HG03460 (cell line): Measurements from ENCODE around the gene NAB2.
"Not testable (repeated sequence)": the region's sequence is repeated elsewhere in the genome, so short reads cannot be mapped to it uniquely, and the experiment has no call there.

Experiments used
- ATAC-seq: cut with Tn5 transposase; IDR thresholded peaks from one replicate; pipeline ENCODE4 v1.9.1; 2021; ENCODE audit not compliant: unreplicated experiment

Gene NAB2

DNA sequence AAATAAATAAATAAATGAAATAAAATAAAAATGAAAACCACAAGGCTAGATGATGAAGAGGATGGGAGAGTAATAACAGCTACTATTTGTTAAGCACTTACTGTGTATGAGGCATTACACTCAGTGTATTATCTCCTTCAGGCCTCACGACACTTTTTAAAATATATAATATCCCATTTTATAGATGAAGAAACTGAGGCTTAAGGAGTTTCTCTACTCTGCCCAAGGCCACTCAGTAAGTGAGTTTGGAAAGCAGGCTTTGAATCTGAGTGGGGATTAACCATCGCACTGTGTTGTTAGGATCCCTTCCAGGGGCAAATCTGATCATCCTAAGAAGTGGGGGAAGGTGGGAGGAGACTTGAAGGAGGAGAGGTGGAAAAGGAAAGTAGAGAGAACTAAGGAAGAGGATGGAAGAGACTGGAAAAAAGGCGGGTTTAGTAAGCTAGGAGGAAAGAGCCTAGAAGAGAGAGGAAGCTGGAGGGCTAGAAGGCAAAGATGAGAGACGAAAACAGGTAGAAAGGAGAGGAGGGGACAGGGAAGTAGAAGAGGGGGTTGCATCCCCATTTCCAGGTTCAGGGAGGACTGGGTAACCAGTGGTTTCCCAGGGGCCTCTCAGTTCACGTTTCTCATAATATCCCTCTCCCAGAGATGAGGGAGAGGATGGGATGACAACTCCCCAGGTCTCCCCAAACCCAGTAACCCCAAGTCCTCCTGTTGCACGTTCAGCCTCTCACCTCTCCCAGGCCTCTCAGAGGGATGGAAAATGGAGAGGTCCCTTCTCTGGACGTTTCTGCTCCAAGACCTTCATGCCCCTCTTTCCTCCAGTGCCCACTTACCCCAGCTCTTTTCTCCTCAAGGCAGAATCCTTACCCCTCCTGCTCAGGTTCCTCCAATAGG is 20.5 kb downstream of the NAB2 start:
- no peak for ATAC-seq

GRCh38 chr12:57110104-57111030 is 21.5 kb downstream of the NAB2 start:
- peak; percentile 49 for ATAC-seq

DNA sequence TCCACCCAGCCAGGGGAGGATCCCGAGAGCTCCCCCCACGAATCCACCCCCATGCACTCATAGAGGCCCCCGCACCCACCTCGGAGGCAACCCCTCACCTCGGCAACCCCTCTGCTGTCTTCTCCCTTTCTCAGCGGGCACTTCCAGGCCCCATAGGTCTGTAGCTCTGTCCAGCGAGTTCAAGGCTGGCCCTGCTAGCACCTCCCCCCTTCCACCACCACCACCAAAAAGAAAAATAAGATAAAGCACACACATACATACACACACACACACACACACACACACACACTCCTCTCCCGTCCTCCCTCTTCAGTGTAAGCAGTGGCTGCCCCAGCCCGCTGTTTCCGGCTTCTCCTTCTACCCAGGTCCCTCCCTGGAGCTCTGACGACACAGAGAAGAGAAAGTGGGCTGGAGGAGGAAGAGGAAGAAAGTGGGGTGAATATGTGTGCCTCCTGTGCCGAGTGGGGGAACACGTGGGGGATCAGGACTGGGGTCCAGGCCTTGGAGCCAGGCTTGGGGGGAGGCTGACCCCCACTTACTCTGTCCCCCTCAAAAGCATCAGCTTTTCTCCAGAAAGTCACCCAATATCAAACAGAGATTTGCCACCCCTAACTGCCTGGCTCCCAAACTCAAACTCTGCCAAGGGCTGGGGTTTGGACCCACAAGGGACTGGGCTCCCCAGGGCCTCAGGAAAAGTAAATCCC is 22.3 kb downstream of the NAB2 start, which contains the start of gene STAT6:
Gene STAT6, minus strand, starts transcription at position 332 of the 704 bp plus-strand sequence. CDS start 3,084 bp downstream, outside the sequence.
- peak; percentile 64 for ATAC-seq

- ATAC-seq = peak; percentile 45
Measured at GRCh38 chr12:57112492-57113294, 23.8 kb downstream of the NAB2 start.

DNA sequence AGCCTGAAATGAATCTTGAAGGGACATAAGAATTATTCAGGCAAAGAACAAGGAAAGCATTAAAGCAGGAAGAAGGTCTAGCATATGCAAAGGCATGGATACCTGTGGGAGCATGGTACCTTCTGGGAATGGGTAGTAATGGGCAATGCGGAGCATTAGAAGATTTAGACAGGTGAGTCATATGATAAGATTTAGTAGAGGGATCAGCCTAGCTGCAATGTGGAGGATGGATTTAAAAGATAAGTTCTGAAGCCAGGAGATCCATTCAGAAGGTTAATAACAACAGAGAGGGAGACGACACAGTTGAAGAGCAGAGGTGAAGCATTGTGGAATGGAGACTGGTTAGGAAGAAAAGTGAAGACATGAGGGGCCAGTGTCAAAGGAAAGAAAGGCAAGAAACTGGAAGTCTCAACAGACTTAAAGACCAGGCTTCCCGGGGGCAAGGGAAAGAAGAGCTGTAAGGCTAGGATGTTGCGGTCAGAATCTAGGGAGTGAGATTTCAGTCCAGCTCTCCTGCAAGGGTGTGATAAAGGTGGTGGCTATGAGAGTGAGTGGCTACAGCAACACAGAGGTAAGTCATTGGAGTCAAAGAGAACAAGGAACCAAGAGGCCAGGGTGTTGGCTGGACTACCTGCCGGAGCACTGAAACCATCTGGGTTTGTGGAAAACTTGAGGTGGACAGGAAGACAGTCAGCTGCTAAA is 27.8 kb downstream of the NAB2 start:
- ATAC-seq = no peak

- ATAC-seq = no peak
Measured at GRCh38 chr12:57118711-57119271, 29.9 kb downstream of the NAB2 start.

- no peak for ATAC-seq
Measured at GRCh38 chr12:57119294-57120085, 30.6 kb downstream of the NAB2 start.

DNA sequence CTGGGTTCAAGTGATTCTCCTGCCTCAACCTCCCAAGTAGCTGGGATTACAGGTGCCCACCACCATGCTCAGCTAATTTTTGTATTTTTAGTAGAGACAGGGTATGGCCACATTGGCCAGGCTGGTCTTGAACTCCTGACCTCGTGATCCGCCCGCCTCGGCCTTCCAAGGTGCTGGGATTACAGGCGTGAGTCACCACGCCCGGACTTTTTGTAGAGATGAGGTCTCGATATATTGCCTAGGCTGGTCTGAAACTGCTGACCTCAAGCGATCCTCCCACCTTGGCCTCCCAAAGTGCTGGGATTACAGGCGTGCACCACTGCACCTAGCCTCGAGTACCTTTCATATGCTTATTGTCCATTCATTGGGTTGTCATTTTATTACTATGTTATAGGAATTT is 31.8 kb downstream of the NAB2 start:
- not testable (repeated sequence) for ATAC-seq

DNA sequence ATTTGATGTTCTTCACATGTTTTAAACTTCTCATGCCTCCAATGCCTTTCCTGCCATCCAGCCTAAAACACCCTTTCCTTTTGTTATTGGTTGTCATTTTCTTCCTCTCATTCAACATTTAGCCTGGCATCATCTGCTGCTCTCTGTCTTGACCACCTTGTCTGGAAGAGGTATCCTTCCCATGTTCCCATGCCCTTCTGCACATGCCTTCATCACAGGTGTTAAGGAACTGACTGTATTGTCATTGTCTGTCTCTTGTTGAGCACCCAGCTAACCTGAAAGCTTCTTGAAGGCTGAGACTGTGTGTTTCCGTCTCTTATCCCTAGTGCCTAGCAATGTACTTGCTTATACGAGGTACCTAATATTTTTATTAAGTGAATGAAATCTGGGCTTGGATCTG is 34.9 kb downstream of the NAB2 start:
- ATAC-seq = no peak

GRCh38 chr12:57124261-57124877 is 35.5 kb downstream of the NAB2 start:
- no peak for ATAC-seq

GRCh38 chr12:57126061-57126460 is 37.1 kb downstream of the NAB2 start:
- ATAC-seq = no peak

DNA sequence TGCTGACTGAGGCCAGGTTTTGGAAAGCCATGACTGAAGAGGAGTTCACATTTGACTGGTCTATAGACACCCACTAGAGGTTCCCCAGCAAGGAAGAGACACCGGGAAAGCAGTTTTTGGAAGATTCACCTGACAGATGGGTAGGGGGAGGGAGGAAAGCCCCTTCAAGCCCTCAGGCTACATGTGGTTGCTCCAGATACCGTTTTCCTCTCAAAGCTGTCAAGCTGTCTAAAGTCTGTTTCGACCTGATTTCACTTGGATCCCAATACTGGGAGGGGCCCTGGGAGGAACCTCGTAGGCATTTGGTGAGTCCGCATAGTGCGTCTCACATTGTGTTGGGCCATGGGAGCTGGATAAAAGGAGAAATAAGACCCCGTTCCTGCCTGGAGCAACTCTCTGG is 37.6 kb downstream of the NAB2 start:
- no peak for ATAC-seq

DNA sequence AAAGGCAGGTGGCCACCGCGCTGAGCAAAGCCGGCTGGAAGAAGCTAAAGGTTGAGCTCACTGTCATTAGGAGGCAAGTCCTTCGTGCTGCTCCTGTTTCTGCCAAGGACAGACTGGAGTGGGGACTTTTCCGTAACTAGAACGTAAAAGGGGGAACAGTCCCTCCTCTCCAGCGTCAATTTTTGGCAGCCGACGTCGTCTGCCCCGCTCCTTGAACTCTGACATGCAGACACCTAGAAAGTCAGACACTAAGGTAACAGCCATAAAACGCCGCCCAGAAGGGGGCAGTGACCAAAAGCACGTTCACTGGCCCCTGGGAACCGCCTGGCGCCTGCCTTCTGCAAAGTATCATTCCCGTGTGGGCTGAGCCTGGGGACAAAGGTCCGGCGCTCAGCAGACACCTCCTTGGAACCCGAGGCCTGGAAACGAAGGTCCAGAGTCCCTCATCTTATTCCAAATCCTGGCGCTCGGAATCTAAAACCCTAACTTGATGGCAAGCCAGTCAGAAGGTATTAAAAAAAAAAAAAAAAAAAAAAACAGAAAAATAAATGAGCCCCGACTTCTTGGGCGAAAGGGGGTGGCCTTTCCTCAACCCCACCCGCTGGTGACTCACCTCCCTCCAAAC is 38.3 kb downstream of the NAB2 start:
- ATAC-seq = no peak

GRCh38 chr12:57127726-57128518 is 39.0 kb downstream of the NAB2 start, which contains the start of gene LRP1:
TSS of gene LRP1 (plus strand) at chr12:57128483. CDS start at chr12:57128965, 482 bp downstream.
- ATAC-seq = no peak

DNA sequence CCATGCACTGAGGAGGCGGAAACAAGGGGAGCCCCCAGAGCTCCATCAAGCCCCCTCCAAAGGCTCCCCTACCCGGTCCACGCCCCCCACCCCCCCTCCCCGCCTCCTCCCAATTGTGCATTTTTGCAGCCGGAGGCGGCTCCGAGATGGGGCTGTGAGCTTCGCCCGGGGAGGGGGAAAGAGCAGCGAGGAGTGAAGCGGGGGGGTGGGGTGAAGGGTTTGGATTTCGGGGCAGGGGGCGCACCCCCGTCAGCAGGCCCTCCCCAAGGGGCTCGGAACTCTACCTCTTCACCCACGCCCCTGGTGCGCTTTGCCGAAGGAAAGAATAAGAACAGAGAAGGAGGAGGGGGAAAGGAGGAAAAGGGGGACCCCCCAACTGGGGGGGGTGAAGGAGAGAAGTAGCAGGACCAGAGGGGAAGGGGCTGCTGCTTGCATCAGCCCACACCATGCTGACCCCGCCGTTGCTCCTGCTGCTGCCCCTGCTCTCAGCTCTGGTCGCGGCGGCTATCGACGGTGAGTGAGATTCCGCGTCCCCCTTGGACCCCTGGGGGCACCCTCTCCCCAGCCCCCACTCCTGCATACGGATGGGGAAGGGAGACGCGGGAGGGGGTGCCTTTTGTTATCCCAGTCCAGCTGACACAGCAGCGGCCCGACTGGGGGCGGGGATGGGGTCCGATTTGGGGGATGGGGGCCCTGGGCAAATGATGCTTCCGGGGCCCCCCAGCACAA is 39.8 kb downstream of the NAB2 start:
- ATAC-seq = no peak

GRCh38 chr12:57129321-57129842 is 40.5 kb downstream of the NAB2 start:
- ATAC-seq = no peak
